ENCODE results near the gene TTLL11. TPM values are rescaled to one million over a fixed set of nuclear protein-coding genes. Genes with fewer than 3 reads are reported as not detected.

Gene TTLL11
- total RNA-seq, 1 donor from 2014 or later = 6.9 TPM

- Mint-ChIP-seq H3K9me3 (ENCODE audit: unreplicated experiment) (peaks cover 2% of the 10 kb centered on the region), H3K4me3 (ENCODE audit: unreplicated experiment) (no peak overlapping the region), H3K36me3 (ENCODE audit: low read depth, unreplicated experiment) (peaks cover 5% of the 10 kb centered on the region), H3K27me3 (ENCODE audit: low read depth, unreplicated experiment) (peaks cover 18% of the 10 kb centered on the region), H3K4me1 (ENCODE audit: low read depth, unreplicated experiment) (peaks cover 12% of the 10 kb centered on the region), H3K27ac (ENCODE audit: unreplicated experiment) (no peak overlapping the region)
- Histone ChIP-seq H3K36me3 (ENCODE audit: insufficient read depth, low read length) (peaks cover 2% of the 10 kb centered on the region), H3K27ac (ENCODE audit: low read depth, low read length) (no peak overlapping the region), H3K27me3 (ENCODE audit: insufficient read depth, low read length) (no peaks in the 10 kb centered on the region), H4K20me1 (ENCODE audit: insufficient read depth, low read length) (peaks cover 7% of the 10 kb centered on the region), H3K9me3 (ENCODE audit: insufficient read depth, low read depth, low read length) (no peaks in the 10 kb centered on the region), H3K4me1 (ENCODE audit: insufficient read depth, low read length) (no peaks in the 10 kb centered on the region), H3K4me3 (ENCODE audit: insufficient read depth, low read depth, low read length) (no peak overlapping the region), H3K79me2 (ENCODE audit: insufficient read depth, low read length) (no peaks in the 10 kb centered on the region), H3K9ac (ENCODE audit: low read length) (no peak overlapping the region), H3K4me2 (ENCODE audit: low read length) (no peak overlapping the region), H2AFZ (ENCODE audit: low read depth, low read length) (no peak overlapping the region)
- no peak for TF ChIP-seq EZH2 (IDR thresholded peaks at IDR 0.05; ENCODE audit: insufficient read depth, low read length)
- no peak for TF ChIP-seq CTCF (IDR thresholded peaks at IDR 0.05; ENCODE audit: insufficient read depth, low read depth, low read length)
- FAIRE-seq (no peak), DNase-seq (ENCODE audit: low read depth) (no peak)
Measured at GRCh38 chr9:121786998-121787422, 306.1 kb downstream of the TTLL11 start.

GRCh38 chr9:121786543-121786948 is 306.6 kb downstream of the TTLL11 start:
- Mint-ChIP-seq H3K36me3 (ENCODE audit: low read depth, unreplicated experiment) (peaks cover 5% of the 10 kb centered on the region), H3K4me3 (ENCODE audit: unreplicated experiment) (no peak overlapping the region), H3K9me3 (ENCODE audit: unreplicated experiment) (peaks cover 2% of the 10 kb centered on the region), H3K27me3 (ENCODE audit: low read depth, unreplicated experiment) (peaks cover 13% of the 10 kb centered on the region), H3K4me1 (ENCODE audit: low read depth, unreplicated experiment) (peaks cover 11% of the 10 kb centered on the region), H3K27ac (ENCODE audit: unreplicated experiment) (no peak overlapping the region)
- Histone ChIP-seq H3K4me1 (ENCODE audit: insufficient read depth, low read length) (no peaks in the 10 kb centered on the region), H3K4me3 (ENCODE audit: insufficient read depth, low read depth, low read length) (no peak overlapping the region), H3K36me3 (ENCODE audit: insufficient read depth, low read length) (peaks cover 4% of the 10 kb centered on the region), H2AFZ (ENCODE audit: low read depth, low read length) (no peak overlapping the region), H3K79me2 (ENCODE audit: insufficient read depth, low read length) (no peaks in the 10 kb centered on the region), H3K9me3 (ENCODE audit: insufficient read depth, low read depth, low read length) (no peaks in the 10 kb centered on the region), H3K9ac (ENCODE audit: low read length) (no peak overlapping the region), H4K20me1 (ENCODE audit: insufficient read depth, low read length) (peaks cover 7% of the 10 kb centered on the region), H3K4me2 (ENCODE audit: low read length) (no peak overlapping the region), H3K27me3 (ENCODE audit: insufficient read depth, low read length) (no peaks in the 10 kb centered on the region), H3K27ac (ENCODE audit: low read depth, low read length) (no peak overlapping the region)
- DNase-seq (ENCODE audit: low read depth) = no peak
- FAIRE-seq = no peak
- TF ChIP-seq CTCF (IDR thresholded peaks at IDR 0.05; ENCODE audit: insufficient read depth, low read depth, low read length) = no peak
- no peak for TF ChIP-seq EZH2 (IDR thresholded peaks at IDR 0.05; ENCODE audit: insufficient read depth, low read length)

- H3K27me3 ChIP-seq (ENCODE audit: insufficient read depth, low read length) = no peaks in the 10 kb centered on the region
- no peak overlapping the region for H3K4me3 ChIP-seq (ENCODE audit: insufficient read depth, low read depth, low read length)
- H4K20me1 ChIP-seq (ENCODE audit: insufficient read depth, low read length) = peaks cover 7% of the 10 kb centered on the region
- no peak overlapping the region for H3K4me2 ChIP-seq (ENCODE audit: low read length)
- H3K9ac ChIP-seq (ENCODE audit: low read length) = no peak overlapping the region
- Mint-ChIP-seq H3K4me1 (ENCODE audit: low read depth, unreplicated experiment) (peaks cover 11% of the 10 kb centered on the region), H3K27me3 (ENCODE audit: low read depth, unreplicated experiment) (peaks cover 7% of the 10 kb centered on the region), H3K27ac (ENCODE audit: unreplicated experiment) (no peak overlapping the region), H3K4me3 (ENCODE audit: unreplicated experiment) (no peak overlapping the region), H3K9me3 (ENCODE audit: unreplicated experiment) (no peaks in the 10 kb centered on the region), H3K36me3 (ENCODE audit: low read depth, unreplicated experiment) (peaks cover 7% of the 10 kb centered on the region)
- no peak overlapping the region for H3K27ac ChIP-seq (ENCODE audit: low read depth, low read length)
- H3K9me3 ChIP-seq (ENCODE audit: insufficient read depth, low read depth, low read length) = no peaks in the 10 kb centered on the region
- peaks cover 4% of the 10 kb centered on the region for H3K36me3 ChIP-seq (ENCODE audit: insufficient read depth, low read length)
- TF ChIP-seq CTCF (IDR thresholded peaks at IDR 0.05; ENCODE audit: insufficient read depth, low read depth, low read length) = no peak
- TF ChIP-seq EZH2 (IDR thresholded peaks at IDR 0.05; ENCODE audit: insufficient read depth, low read length) = no peak
- no peaks in the 10 kb centered on the region for H3K79me2 ChIP-seq (ENCODE audit: insufficient read depth, low read length)
- FAIRE-seq (no peak), DNase-seq (ENCODE audit: low read depth) (no peak)
- no peak overlapping the region for H2AFZ ChIP-seq (ENCODE audit: low read depth, low read length)
- H3K4me1 ChIP-seq (ENCODE audit: insufficient read depth, low read length) = no peaks in the 10 kb centered on the region
Measured at GRCh38 chr9:121785673-121786542, 307.2 kb downstream of the TTLL11 start.
